ENCODE results near the gene USP3. TPM values are rescaled to one million over a fixed set of nuclear protein-coding genes. Genes with fewer than 3 reads are reported as not detected.
A peak's percentile ranks its signal among the peaks of the same experiment; 100 is the strongest.

USP3 gene
- total RNA-seq, 1 experiment from 2014 or later, result 50.8 TPM

DNA sequence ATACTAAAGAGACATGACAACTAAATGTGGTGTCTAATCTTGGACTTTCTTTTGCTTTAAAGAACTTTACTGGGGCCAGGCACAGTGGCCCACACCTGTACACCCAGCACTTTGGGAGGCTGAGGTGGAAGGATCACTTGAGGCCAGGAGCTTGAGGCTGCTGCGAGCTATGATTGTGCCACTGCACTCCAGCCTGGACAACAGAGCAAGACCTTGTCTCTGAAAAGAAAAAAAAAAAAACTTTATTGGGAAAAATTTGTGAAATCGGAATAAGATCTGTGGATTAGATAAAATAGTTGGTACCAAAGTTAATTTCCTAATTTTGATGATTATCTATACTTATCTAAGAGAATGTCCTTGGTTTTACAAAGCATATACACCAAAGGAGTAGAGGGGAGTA lies 34.4 kb upstream of the USP3 start:
- no peak for DNase-seq
- no peaks in the 10 kb centered on the region for H3K36me3 ChIP-seq (replicated peaks; ENCODE audit: control insufficient read depth, insufficient read depth, low read length)
- no peak overlapping the region for H3K4me3 ChIP-seq (ENCODE audit: insufficient read depth, low read depth, low read length)
- no peaks in the 10 kb centered on the region for H3K27me3 ChIP-seq (ENCODE audit: control insufficient read depth, insufficient read depth, low read length)

DNA sequence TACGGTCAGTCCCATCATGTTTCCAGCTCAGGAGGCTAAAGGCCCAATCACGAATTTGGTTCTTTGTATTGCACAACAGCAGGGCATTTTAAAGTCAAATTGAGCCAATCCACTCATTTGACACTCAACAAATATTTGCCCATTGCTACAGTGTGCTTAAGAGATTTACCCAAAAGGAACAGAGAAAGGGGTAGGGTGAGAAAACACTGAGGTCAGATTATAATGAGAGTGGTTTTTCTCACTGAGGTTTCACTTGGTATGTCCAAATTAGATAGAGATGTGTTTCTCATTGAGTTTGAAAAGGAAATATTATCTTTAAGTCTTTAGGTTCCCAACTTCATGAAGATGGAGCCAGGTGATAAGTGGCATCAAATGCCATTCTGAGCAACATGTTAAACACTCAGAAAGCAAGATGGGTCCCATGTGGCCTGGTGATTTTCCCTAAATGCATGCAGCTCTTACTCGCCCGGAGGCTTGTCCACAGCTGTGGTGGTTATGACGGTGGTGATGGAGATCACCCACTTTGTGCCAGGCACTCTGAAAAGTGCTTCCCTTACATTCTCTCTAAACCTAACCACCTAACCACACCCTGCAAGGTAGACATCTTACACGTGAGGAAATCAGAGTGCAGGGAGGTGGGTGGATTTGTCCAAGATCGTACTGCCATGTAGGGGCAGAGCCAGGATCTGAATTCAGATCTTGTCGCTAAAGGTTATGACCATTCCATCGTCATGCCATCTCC lies 31.2 kb upstream of the USP3 start:
- H3K27me3 ChIP-seq (ENCODE audit: control insufficient read depth, insufficient read depth, low read length), result no peaks in the 10 kb centered on the region
- no peaks in the 10 kb centered on the region for H3K36me3 ChIP-seq (replicated peaks; ENCODE audit: control insufficient read depth, insufficient read depth, low read length)
- no peak overlapping the region for H3K4me3 ChIP-seq (ENCODE audit: insufficient read depth, low read depth, low read length)
- DNase-seq, result no peak

DNA sequence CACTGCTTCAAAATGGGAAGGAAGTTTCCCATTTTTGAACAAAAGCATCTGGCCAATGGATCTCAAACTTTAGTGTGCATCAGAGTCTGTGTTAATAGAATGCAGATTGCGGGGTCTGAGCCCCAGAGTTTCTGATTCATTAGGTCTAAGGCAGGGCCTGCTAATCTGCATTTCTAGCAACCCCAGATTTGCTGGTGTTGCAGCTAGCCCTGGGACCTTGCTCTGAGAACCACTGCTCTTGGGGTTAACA lies 30.7 kb upstream of the USP3 start:
- H3K27me3 ChIP-seq (ENCODE audit: control insufficient read depth, insufficient read depth, low read length), result no peaks in the 10 kb centered on the region
- H3K36me3 ChIP-seq (replicated peaks; ENCODE audit: control insufficient read depth, insufficient read depth, low read length), result no peaks in the 10 kb centered on the region
- H3K4me3 ChIP-seq (ENCODE audit: insufficient read depth, low read depth, low read length), result no peak overlapping the region
- DNase-seq, result no peak

DNA sequence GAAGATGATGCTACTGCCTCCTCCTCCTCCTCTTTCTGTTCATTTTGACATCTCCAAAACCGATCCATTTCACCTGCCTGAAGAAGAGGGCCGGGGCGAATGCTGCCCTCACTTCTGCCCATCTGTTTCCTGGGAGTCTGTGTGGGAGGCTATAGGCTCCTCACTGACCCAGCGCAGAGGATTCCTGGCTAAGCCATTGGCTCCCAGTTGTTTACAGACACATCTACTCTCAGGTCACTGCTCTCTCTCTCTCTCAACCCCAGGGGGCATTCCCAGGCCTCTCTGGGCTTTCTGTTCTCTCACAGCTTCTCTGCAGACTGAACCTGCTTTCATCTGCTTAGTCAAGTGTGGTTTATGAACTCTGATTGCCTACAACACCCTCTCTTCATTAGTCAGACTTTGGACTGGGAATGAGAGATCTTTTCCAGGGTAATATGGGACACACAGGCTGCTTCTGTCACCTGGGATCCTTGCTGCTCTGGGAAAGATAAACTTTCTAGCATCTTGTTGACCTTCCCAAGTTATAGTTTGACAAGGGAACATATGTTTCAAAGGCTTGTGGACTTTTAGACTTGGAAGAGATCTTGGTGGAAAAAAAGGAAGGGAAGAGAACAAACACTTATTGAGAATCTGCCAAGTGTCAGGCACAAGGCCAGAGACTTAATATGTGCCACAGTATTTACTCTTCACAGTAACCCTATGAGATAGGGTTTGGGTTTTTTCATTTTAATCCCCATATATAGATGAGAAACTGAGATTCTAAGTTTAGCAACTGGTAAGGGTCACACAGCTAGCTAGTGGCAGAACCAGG lies 30.2 kb upstream of the USP3 start:
- Histone ChIP-seq H3K27me3 (ENCODE audit: control insufficient read depth, insufficient read depth, low read length) (no peaks in the 10 kb centered on the region), H3K4me3 (ENCODE audit: insufficient read depth, low read depth, low read length) (no peak overlapping the region), H3K36me3 (replicated peaks; ENCODE audit: control insufficient read depth, insufficient read depth, low read length) (no peaks in the 10 kb centered on the region)
- DNase-seq, result peak; percentile 74

DNA sequence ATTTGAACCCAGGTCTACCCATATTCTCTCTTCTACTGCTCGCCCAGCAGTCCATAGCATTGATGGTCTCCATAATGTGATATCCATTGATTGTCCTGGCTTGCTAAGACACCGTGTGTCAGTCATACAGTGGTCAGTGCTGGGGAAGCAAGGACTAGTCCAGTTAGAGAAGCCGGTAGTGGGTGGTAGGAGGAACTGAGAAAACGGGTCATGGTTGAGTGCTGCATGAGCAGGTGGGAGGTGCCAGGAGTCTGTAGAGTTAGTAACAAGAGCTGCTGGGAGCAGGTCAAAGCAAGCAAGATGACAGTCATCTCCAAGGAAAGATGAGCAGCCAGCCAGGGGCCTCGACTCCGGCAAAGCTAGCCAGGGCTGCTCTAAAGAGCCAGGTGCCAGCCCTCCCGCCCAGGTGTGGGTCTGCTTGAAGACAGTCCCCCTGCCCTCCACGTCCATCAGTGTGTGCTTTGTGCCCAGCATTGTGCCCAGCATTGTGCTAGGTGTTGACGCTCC lies 29.5 kb upstream of the USP3 start:
- Histone ChIP-seq H3K4me3 (ENCODE audit: insufficient read depth, low read depth, low read length) (no peak overlapping the region), H3K27me3 (ENCODE audit: control insufficient read depth, insufficient read depth, low read length) (no peaks in the 10 kb centered on the region), H3K36me3 (replicated peaks; ENCODE audit: control insufficient read depth, insufficient read depth, low read length) (no peaks in the 10 kb centered on the region)
- no peak for DNase-seq

DNA sequence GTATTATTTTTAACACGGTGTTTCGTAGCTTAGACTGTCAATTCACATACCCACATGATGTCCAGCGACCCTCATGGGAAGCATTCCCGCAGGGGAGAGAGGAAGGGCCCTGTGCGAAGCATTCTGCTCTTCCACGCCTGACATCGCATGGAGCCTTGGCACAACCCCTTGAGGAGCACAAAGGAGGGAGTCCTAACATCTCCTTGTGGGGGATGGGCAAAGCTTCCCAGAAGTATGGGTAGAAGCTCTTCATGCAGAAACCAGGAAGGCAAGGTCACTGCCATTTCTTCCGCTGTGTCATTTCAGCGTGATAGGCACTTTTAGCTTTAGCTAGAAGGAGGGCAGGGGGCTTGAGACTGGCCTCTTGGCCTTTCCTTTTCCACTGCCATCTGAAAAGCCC lies 28.7 kb upstream of the USP3 start:
- no peaks in the 10 kb centered on the region for H3K27me3 ChIP-seq (ENCODE audit: control insufficient read depth, insufficient read depth, low read length)
- no peaks in the 10 kb centered on the region for H3K36me3 ChIP-seq (replicated peaks; ENCODE audit: control insufficient read depth, insufficient read depth, low read length)
- no peak overlapping the region for H3K4me3 ChIP-seq (ENCODE audit: insufficient read depth, low read depth, low read length)
- no peak for DNase-seq

DNA sequence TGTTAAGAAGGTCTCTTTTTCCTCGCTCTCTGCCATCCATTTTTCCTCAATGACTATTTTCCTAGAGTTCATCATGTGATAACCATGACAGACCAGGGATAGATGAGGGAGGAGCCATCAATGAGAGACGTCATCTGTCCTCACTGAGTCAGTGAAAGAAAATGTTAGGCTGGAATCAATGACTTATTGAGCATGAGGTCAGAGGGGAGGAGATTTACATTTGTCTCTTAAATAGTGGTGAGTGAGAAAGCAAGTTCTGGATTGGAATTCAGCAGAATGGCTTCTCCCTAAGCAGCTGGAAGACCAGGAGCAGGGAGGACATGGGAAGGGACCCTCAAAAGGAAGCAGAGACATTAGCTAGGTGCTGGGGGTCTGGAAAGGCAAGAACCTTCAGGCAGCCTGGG lies 28.2 kb upstream of the USP3 start:
- DNase-seq, result no peak
- no peaks in the 10 kb centered on the region for H3K27me3 ChIP-seq (ENCODE audit: control insufficient read depth, insufficient read depth, low read length)
- no peak overlapping the region for H3K4me3 ChIP-seq (ENCODE audit: insufficient read depth, low read depth, low read length)
- H3K36me3 ChIP-seq (replicated peaks; ENCODE audit: control insufficient read depth, insufficient read depth, low read length), result no peaks in the 10 kb centered on the region

DNA sequence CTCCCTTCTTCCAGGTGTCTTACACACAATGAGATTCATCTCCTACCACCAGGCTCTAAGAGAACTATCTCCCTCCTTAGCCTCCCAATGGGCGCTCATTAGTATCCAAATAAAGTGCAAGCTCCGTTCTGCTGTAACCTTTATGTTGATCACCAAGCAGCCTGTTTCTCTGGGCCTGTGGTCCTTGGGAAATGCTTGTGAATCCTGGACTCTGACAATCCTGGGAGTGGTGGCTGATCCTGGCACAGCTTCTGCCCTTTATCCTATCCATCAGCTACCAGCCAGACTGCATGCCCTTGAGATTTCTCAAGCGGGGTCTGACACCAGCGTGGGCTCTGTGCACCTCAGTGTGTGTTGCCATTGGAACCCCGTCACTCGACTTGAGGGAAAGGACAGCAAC lies 26.1 kb upstream of the USP3 start:
- H3K4me3 ChIP-seq (ENCODE audit: insufficient read depth, low read depth, low read length), result no peak overlapping the region
- no peaks in the 10 kb centered on the region for H3K27me3 ChIP-seq (ENCODE audit: control insufficient read depth, insufficient read depth, low read length)
- H3K36me3 ChIP-seq (replicated peaks; ENCODE audit: control insufficient read depth, insufficient read depth, low read length), result no peaks in the 10 kb centered on the region
- no peak for DNase-seq

DNA sequence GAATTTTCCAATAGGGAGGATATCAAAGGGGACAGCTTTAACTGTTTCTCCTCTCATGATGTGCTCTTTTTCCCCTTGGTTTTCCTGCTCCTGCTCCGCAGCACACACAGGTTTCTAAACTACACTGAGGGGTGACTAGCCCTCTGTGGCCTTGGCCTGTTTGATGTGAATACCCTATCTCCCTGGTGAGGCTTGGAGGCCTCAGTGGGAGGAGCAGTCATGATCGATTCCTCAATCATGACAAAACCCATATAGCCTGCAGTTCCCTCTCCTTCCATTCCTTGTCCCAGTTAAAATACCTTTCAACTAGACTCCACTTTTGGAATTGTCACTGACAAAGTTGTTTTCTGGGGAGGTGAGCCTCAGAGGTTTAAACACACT lies 24.0 kb upstream of the USP3 start:
- Histone ChIP-seq H3K36me3 (replicated peaks; ENCODE audit: control insufficient read depth, insufficient read depth, low read length) (no peaks in the 10 kb centered on the region), H3K27me3 (ENCODE audit: control insufficient read depth, insufficient read depth, low read length) (no peaks in the 10 kb centered on the region), H3K4me3 (ENCODE audit: insufficient read depth, low read depth, low read length) (no peak overlapping the region)
- no peak for DNase-seq

DNA sequence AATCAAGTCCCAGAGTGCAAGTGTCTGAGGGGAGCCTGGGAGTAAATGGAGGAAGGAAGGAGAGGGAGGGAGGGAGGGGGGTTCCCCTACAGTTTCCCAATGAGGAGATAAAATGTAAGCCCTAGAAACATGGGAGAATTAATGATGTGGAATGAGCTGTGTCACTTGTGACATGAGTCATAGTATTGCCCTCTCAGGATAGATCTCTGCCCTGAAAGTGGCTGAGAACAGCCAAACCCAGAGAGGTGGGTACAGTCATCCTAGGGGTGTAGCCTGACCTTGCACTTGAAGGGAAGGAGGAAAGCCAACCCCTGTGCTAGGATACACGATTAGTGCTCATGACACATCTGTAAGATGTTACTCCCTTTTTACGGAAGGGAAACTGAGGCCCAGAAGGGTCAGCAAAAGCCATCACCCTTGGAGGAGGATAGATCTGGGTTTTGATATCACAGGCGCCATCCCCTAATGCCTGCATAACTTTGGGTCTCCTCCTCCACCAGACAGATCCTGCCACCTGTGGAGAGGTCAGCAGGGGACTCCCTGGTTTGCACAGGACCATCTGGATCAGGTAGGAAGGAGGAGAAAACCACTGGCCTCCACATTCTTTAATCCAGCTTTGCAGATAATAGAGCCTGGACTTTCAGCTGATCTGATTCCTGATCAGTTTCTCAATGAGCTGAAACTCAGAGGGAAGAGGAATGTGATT lies 23.1 kb upstream of the USP3 start:
- Histone ChIP-seq H3K27me3 (ENCODE audit: control insufficient read depth, insufficient read depth, low read length) (no peaks in the 10 kb centered on the region), H3K36me3 (replicated peaks; ENCODE audit: control insufficient read depth, insufficient read depth, low read length) (no peaks in the 10 kb centered on the region), H3K4me3 (ENCODE audit: insufficient read depth, low read depth, low read length) (no peak overlapping the region)
- no peak for DNase-seq

DNA sequence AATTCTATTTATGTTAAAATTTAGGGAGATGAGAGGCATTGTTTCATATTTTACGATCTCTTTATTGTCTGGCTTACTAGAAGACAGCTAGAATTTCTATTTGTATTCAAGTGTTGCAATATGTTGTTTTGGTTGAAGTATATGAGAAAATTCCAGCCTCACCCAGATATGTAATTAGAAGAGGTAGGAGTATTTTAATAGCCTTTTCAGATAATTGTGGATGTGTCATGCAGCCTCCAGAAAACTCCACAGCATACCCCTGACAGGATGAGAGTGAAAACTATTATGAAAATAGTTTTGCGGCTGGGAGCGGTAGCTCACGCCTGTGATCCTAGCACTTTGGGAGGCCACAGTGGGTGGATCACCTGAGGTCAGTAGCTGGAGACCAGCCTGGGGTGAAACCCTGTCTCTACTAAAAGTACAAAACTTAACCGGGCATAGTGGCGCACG lies 21.5 kb upstream of the USP3 start:
- no peaks in the 10 kb centered on the region for H3K27me3 ChIP-seq (ENCODE audit: control insufficient read depth, insufficient read depth, low read length)
- no peaks in the 10 kb centered on the region for H3K36me3 ChIP-seq (replicated peaks; ENCODE audit: control insufficient read depth, insufficient read depth, low read length)
- no peak for DNase-seq
- no peak overlapping the region for H3K4me3 ChIP-seq (ENCODE audit: insufficient read depth, low read depth, low read length)

DNA sequence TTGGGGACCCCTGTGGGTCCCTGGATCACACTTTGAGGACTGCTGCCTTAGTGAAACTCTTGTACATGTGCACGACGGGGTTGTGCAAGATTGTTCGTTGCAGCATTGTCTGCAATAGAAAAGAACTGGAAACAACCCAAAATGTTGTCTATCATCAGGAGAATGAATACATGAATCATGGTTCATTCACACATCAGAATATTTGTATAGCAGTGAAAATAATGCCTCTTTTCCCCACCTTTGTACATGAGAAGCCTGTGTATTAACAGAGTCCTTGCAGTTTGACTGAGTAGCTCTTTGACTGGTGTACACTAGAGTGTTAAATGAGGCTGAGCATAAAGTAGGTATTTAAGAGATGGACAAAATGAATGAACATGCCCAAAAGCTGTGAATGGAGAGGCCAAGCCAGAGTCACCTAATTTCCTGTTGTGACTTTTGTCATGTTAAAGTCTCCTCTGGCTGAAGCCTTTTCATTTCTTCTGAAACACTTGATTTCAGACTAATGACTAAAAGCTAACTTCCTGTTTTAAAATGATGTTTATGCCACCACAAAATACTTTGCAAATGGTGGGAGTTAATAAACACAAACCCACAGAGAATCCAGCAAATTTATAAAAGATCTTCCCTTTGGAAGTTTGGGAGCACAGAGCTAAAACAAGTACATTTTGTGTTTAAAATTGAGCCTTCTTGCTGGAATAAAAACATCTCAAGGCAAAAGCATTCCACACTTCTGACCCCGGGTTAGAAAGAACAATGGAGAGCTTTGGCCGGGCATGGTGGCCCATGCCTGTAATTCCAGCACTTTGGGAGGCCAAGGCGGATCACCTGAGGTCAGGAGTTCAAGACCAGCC lies 20.6 kb upstream of the USP3 start:
- Histone ChIP-seq H3K4me3 (ENCODE audit: insufficient read depth, low read depth, low read length) (no peak overlapping the region), H3K27me3 (ENCODE audit: control insufficient read depth, insufficient read depth, low read length) (no peaks in the 10 kb centered on the region), H3K36me3 (replicated peaks; ENCODE audit: control insufficient read depth, insufficient read depth, low read length) (no peaks in the 10 kb centered on the region)
- DNase-seq, result no peak

DNA sequence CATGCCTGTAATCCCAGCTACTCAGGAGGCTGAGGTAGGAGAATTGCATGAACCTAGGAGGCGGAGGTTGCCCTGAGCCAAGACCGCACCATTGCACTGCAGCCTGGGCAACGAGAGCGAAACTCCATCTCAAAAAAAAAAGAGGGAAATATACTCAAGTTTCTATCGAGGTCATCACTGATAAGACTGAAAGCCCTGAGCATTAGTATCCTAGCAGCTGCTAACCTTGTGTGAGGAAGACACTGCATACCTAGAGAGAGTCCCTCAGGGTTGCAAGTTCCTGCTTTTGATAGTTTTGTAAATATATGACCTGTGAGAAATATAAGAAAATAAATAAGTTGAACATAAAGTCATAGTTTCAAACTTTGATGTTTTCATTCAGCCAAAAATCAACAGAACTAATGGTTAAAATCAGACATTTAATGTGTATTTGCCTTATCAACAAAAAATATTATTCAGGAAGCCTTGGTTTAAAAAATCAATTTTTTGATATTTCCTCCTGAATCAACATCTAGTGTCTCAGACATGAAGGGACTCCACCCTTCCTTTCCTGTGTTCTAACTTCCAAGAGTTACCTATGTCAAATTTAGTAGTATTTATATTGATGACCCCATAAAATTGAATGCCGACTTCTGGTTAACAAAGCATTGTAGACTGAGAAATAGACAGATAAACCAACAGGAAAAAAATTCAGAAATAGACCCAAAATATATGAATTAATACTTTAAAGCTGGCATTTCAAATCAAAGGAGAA lies 19.8 kb upstream of the USP3 start:
- no peaks in the 10 kb centered on the region for H3K27me3 ChIP-seq (ENCODE audit: control insufficient read depth, insufficient read depth, low read length)

More for the DNA sequence above, 19.8 kb upstream of the USP3 start:
- Histone ChIP-seq H3K36me3 (replicated peaks; ENCODE audit: control insufficient read depth, insufficient read depth, low read length) (no peaks in the 10 kb centered on the region), H3K4me3 (ENCODE audit: insufficient read depth, low read depth, low read length) (no peak overlapping the region)
- no peak for DNase-seq

Measured in H7 (cell line).